Naive thymus-derived CD4-positive, alpha-beta T cell (primary cell): ENCODE measurements around the gene SREK1. TPM values are rescaled to one million over a fixed set of nuclear protein-coding genes. Genes with fewer than 3 reads are reported as not detected.

Experiments
- ATAC-seq: fragments of 150-1000 bp; cut with Tn5 transposase; 2 replicates; pipeline ENCODE4 v1.10.0; 2021; ENCODE audit warnings: mild to moderate bottlenecking, moderate library complexity
- CTCF ChIA-PET: fragments of 350-600 bp; sonication (Branson Sonifier 250); formaldehyde crosslinking; loops from one replicate; lab custom pipeline; 2021; ENCODE audit warnings: antibody characterized with exemption; lab: Charles Lee
- POLR2A ChIA-PET: fragments of 350-600 bp; sonication (Branson Sonifier 250); formaldehyde crosslinking; loops from one replicate; lab custom pipeline; 2021; ENCODE audit warnings: antibody characterized with exemption, inconsistent platforms; lab: Charles Lee
- DNase-seq, 9 donors: peaks; one replicate each; pipeline versions ENCODE4 v3.0.0 to v3.0.0-alpha.2; 2020 to 2022; ENCODE audit warnings: mixed read lengths in 1 of 9
- H3K27ac ChIP-seq: one replicate; pipeline ENCODE4 v1.7.0; 2013; ENCODE audit warnings: mild to moderate bottlenecking, low read depth, low read length, moderate library complexity
- H3K27me3 ChIP-seq, 2 donors: one replicate each; pipeline ENCODE4 v1.7.0; 2013; ENCODE audit warnings: low read length in 2 of 2, mild to moderate bottlenecking in 2 of 2, moderate library complexity in 2 of 2; ENCODE audit not compliant: control insufficient read depth in 2 of 2, insufficient read depth in 2 of 2
- H3K36me3 ChIP-seq, 3 experiments: 1 replicate in 2 of 3; 2 replicates in 1 of 3; pipeline ENCODE4 v1.7.0; 2013; ENCODE audit warnings: low read length in 3 of 3, mild to moderate bottlenecking in 3 of 3, moderate library complexity in 1 of 3; ENCODE audit not compliant: insufficient read depth in 3 of 3, control insufficient read depth in 2 of 3
- H3K4me1 ChIP-seq, 2 donors: one replicate each; pipeline ENCODE4 v1.7.0; 2013; ENCODE audit warnings: low read length in 2 of 2, mild to moderate bottlenecking in 2 of 2, moderate library complexity in 1 of 2; ENCODE audit not compliant: control insufficient read depth in 2 of 2, insufficient read depth in 2 of 2
- H3K4me3 ChIP-seq: 2 replicates; pipeline ENCODE4 v1.7.0; 2013; ENCODE audit warnings: mild to moderate bottlenecking, low read length
- H3K9me3 ChIP-seq, 3 experiments: 1 replicate in 2 of 3; 2 replicates in 1 of 3; pipeline ENCODE4 v1.7.0; 2013; ENCODE audit warnings: low read length in 3 of 3; ENCODE audit not compliant: control insufficient read depth in 2 of 3
- H3K27ac Mint-ChIP-seq, 9 donors: one replicate each; pipeline ENCODE4 v1.8.0; 2020 to 2022; ENCODE audit warnings: mixed read lengths in 9 of 9, mild to moderate bottlenecking in 8 of 9, moderate library complexity in 5 of 9, inconsistent platforms in 2 of 9
- H3K27me3 Mint-ChIP-seq, 5 donors: one replicate each; pipeline ENCODE4 v1.8.0; 2021 to 2022; ENCODE audit warnings: mixed read lengths in 5 of 5, mild to moderate bottlenecking in 1 of 5
- H3K36me3 Mint-ChIP-seq, 5 donors: one replicate each; pipeline ENCODE4 v1.8.0; 2020 to 2022; ENCODE audit warnings: mixed read lengths in 5 of 5, mild to moderate bottlenecking in 3 of 5, inconsistent platforms in 1 of 5
- H3K4me1 Mint-ChIP-seq, 7 donors: one replicate each; pipeline ENCODE4 v1.8.0; 2020 to 2022; ENCODE audit warnings: mixed read lengths in 7 of 7, mild to moderate bottlenecking in 3 of 7, inconsistent platforms in 1 of 7
- H3K4me3 Mint-ChIP-seq, 10 donors: one replicate each; pipeline ENCODE4 v1.8.0; 2020 to 2022; ENCODE audit warnings: mild to moderate bottlenecking in 10 of 10, mixed read lengths in 10 of 10, moderate library complexity in 6 of 10, inconsistent platforms in 2 of 10
- H3K9me3 Mint-ChIP-seq, 11 donors: one replicate each; pipeline ENCODE4 v1.8.0; 2020 to 2022; ENCODE audit warnings: mixed read lengths in 11 of 11, mild to moderate bottlenecking in 4 of 11, inconsistent platforms in 1 of 11, moderate library complexity in 1 of 11
- intact Hi-C, 2 donors: fragments of 100-400 bp; cut with micrococcal nuclease; formaldehyde crosslinking; loops; one replicate each; pipeline ENCODE4 v1.15.1; 2023
- polyA plus RNA-seq, 2 donors: library from polyadenylated mRNA; unstranded; fragments of 300-500 nt; fragmentation: Illumina TruSeq; gene quantifications; one replicate each; pipeline ENCODE4 v1.2.3, GENCODE V29; 2021
- total RNA-seq, 6 experiments: library from RNA in 5 of 6; stranded (reverse) in 5 of 6; gene quantifications; 1 replicate in 5 of 6; 2 replicates in 1 of 6; pipeline ENCODE4 v1.2.3 and lab custom pipeline; 2021 to 2026

Gene SREK1
- total and polyA plus RNA-seq, 7 experiments from 2014 or later = 16.2 to 143 (median 76.0) TPM

- intact Hi-C loops = no loop called here
- no peaks in the 10 kb centered on the region for H3K27me3 ChIP-seq
- H3K27ac ChIP-seq = no peak overlapping the region
- no peaks in the 10 kb centered on the region for H3K9me3 Mint-ChIP-seq
- ChIA-PET POLR2A (no interaction called here), CTCF (no interaction called here)
- H3K36me3 Mint-ChIP-seq = peaks cover 5 to 28% (median 22%) of the 10 kb centered on the region in 5 donors
- DNase-seq = no peak
- peaks cover 8 to 11% of the 10 kb centered on the region in 2 donors for H3K4me1 ChIP-seq
- ATAC-seq = no peak
- H3K36me3 ChIP-seq = no peaks in the 10 kb centered on the region
- H3K27ac Mint-ChIP-seq = peak overlapping the region in 3 of 9 donors; percentile 6 to 73 (median 18)
- peak overlapping the region in 4 of 10 donors; percentile 2 to 44 (median 18) for H3K4me3 Mint-ChIP-seq
- H3K9me3 ChIP-seq = no peaks in the 10 kb centered on the region
- H3K4me3 ChIP-seq = no peak overlapping the region
- H3K27me3 Mint-ChIP-seq = no peaks in the 10 kb centered on the region
- peaks cover 29 to 75% (median 65%) of the 10 kb centered on the region in 7 donors for H3K4me1 Mint-ChIP-seq
These were observed 7.4 kb downstream of the SREK1 start for GRCh38 chr5:66151491-66151890.

- Histone ChIP-seq H3K27me3 (no peaks in the 10 kb centered on the region), H3K4me1 (peaks cover 0 to 3% of the 10 kb centered on the region in 2 donors), H3K4me3 (no peak overlapping the region), H3K36me3 (peaks cover 3 to 25% (median 8%) of the 10 kb centered on the region in 3 experiments), H3K9me3 (no peaks in the 10 kb centered on the region), H3K27ac (no peak overlapping the region)
- peaks cover 0 to 36% (median 15%) of the 10 kb centered on the region in 5 donors for H3K36me3 Mint-ChIP-seq
- no peak overlapping the region for H3K27ac Mint-ChIP-seq
- POLR2A ChIA-PET = interaction anchor here (1.5 kb wide), 1 partner anchor 13 kb away, joined by 10 read pairs; the partner anchor contains the start of gene SREK1
- CTCF ChIA-PET = interaction anchor here (1.2 kb wide), 2 partner anchors 187 to 397 kb away, joined by 3 read pairs; no protein-coding TSS in a partner anchor
- ATAC-seq (no peak), DNase-seq (no peak)
- intact Hi-C loops = no loop called here
- peaks cover 0 to 2% (median 0%) of the 10 kb centered on the region in 11 donors for H3K9me3 Mint-ChIP-seq
- no peak overlapping the region for H3K4me3 Mint-ChIP-seq
- H3K4me1 Mint-ChIP-seq = peaks cover 3 to 32% (median 21%) of the 10 kb centered on the region in 7 donors
- no peaks in the 10 kb centered on the region for H3K27me3 Mint-ChIP-seq
These were observed 12.9 kb downstream of the SREK1 start for GRCh38 chr5:66157046-66157445.

GRCh38 chr5:66161356-66161755, 17.3 kb downstream of the SREK1 start:
- Mint-ChIP-seq H3K27me3 (no peaks in the 10 kb centered on the region), H3K4me1 (peaks cover 3 to 19% (median 14%) of the 10 kb centered on the region in 7 donors), H3K4me3 (no peak overlapping the region), H3K36me3 (peaks cover 4 to 54% (median 29%) of the 10 kb centered on the region in 5 donors), H3K9me3 (peaks cover 0 to 2% (median 0%) of the 10 kb centered on the region in 11 donors), H3K27ac (no peak overlapping the region)
- Histone ChIP-seq H3K4me3 (no peak overlapping the region), H3K27me3 (no peaks in the 10 kb centered on the region), H3K36me3 (peaks cover 16 to 62% (median 16%) of the 10 kb centered on the region in 3 experiments), H3K9me3 (no peaks in the 10 kb centered on the region), H3K4me1 (no peaks in the 10 kb centered on the region), H3K27ac (no peak overlapping the region)
- intact Hi-C loops = loop anchor here (1.0 to 2.0 kb wide), 2 partner anchors 9 to 17 kb away; partner anchors contain the start of gene SREK1 (in 1 of the 2)
- ChIA-PET POLR2A (interaction anchor here (0.5 kb wide), 1 partner anchor 391 kb away, joined by 3 read pairs; no protein-coding TSS in a partner anchor), CTCF (no interaction called here)
- DNase-seq (no peak), ATAC-seq (no peak)

- no peak overlapping the region for H3K4me3 Mint-ChIP-seq
- POLR2A ChIA-PET = interaction anchor here (0.6 kb wide), 1 partner anchor 9 kb away, joined by 3 read pairs; no protein-coding TSS in a partner anchor
- no peaks in the 10 kb centered on the region for H3K9me3 ChIP-seq
- no peaks in the 10 kb centered on the region for H3K27me3 ChIP-seq
- peak overlapping the region in 2 of 9 donors; percentile 8 to 19 for H3K27ac Mint-ChIP-seq
- DNase-seq (no peak), ATAC-seq (no peak)
- H3K36me3 Mint-ChIP-seq = peaks cover 4 to 46% (median 22%) of the 10 kb centered on the region in 5 donors
- CTCF ChIA-PET = no interaction called here
- H3K36me3 ChIP-seq = peaks cover 16 to 67% (median 16%) of the 10 kb centered on the region in 3 experiments
- intact Hi-C loops = no loop called here
- H3K4me1 Mint-ChIP-seq = peaks cover 0 to 19% (median 14%) of the 10 kb centered on the region in 7 donors
- no peaks in the 10 kb centered on the region for H3K4me1 ChIP-seq
- peaks cover 0 to 2% (median 0%) of the 10 kb centered on the region in 11 donors for H3K9me3 Mint-ChIP-seq
- no peak overlapping the region for H3K4me3 ChIP-seq
- H3K27ac ChIP-seq = no peak overlapping the region
- H3K27me3 Mint-ChIP-seq = no peaks in the 10 kb centered on the region
These were observed 20.1 kb downstream of the SREK1 start for GRCh38 chr5:66164044-66164790.

GRCh38 chr5:66168226-66168625, 24.1 kb downstream of the SREK1 start:
- H3K27me3 Mint-ChIP-seq = no peaks in the 10 kb centered on the region
- peak overlapping the region in 2 of 9 donors; percentile 70 to 93 for H3K27ac Mint-ChIP-seq
- peaks cover 0 to 1% (median 0%) of the 10 kb centered on the region in 11 donors for H3K9me3 Mint-ChIP-seq
- no peak overlapping the region for H3K4me3 Mint-ChIP-seq
- no peak for ATAC-seq
- peaks cover 7 to 33% (median 9%) of the 10 kb centered on the region in 3 experiments for H3K36me3 ChIP-seq
- peaks cover 4 to 38% (median 20%) of the 10 kb centered on the region in 5 donors for H3K36me3 Mint-ChIP-seq
- ChIA-PET CTCF (no interaction called here), POLR2A (interaction anchor here (0.6 kb wide), 1 partner anchor 24 kb away, joined by 3 read pairs; the partner anchor contains the start of gene SREK1)
- H3K9me3 ChIP-seq = no peaks in the 10 kb centered on the region
- H3K4me1 ChIP-seq = peaks cover 7 to 8% of the 10 kb centered on the region in 2 donors
- no peak for DNase-seq
- no peaks in the 10 kb centered on the region for H3K27me3 ChIP-seq
- H3K27ac ChIP-seq = no peak overlapping the region
- H3K4me1 Mint-ChIP-seq = peaks cover 13 to 46% (median 35%) of the 10 kb centered on the region in 7 donors
- no peak overlapping the region for H3K4me3 ChIP-seq
- intact Hi-C loops = no loop called here

- peak overlapping the region in 7 of 9 donors; percentile 41 to 93 (median 90) for H3K27ac Mint-ChIP-seq
- H3K4me3 Mint-ChIP-seq = peak overlapping the region in 4 of 10 donors; percentile 4 to 38 (median 20)
- CTCF ChIA-PET = interaction anchor here (0.6 kb wide), 1 partner anchor 428 kb away, joined by 3 read pairs; no protein-coding TSS in a partner anchor
- H3K36me3 ChIP-seq = peaks cover 0 to 26% (median under 1%) of the 10 kb centered on the region in 3 experiments
- H3K9me3 ChIP-seq = no peaks in the 10 kb centered on the region
- POLR2A ChIA-PET = no interaction called here
- H3K36me3 Mint-ChIP-seq = peaks cover 4 to 38% (median 17%) of the 10 kb centered on the region in 5 donors
- H3K27me3 ChIP-seq = no peaks in the 10 kb centered on the region
- intact Hi-C loops = no loop called here
- H3K27me3 Mint-ChIP-seq = no peaks in the 10 kb centered on the region
- peaks cover 14 to 51% (median 35%) of the 10 kb centered on the region in 7 donors for H3K4me1 Mint-ChIP-seq
- H3K27ac ChIP-seq = peak overlapping the region; percentile 54
- peaks cover 7 to 8% of the 10 kb centered on the region in 2 donors for H3K4me1 ChIP-seq
- no peak overlapping the region for H3K4me3 ChIP-seq
- peak in 7 of 9 donors; percentile 23 to 68 (median 48) for DNase-seq
- ATAC-seq = peak; percentile 75
- H3K9me3 Mint-ChIP-seq = peaks cover 0 to 1% (median 0%) of the 10 kb centered on the region in 11 donors
These were observed 25.4 kb downstream of the SREK1 start for GRCh38 chr5:66169534-66169933.
